GM12891 (cell line): Measurements from ENCODE around the gene FAM222B.
A peak's percentile ranks its signal among the peaks of the same experiment; 100 is the strongest.

Experiments
- DNase-seq: peaks from one replicate; pipeline ENCODE4 v3.0.0; 2011; ENCODE audit warnings: low spot score; ENCODE audit not compliant: insufficient read length
- FAIRE-seq: peaks from 2 replicates; lab custom pipeline; 2011; peaks lifted over from hg19 to GRCh38; lab: Jason Lieb, UNC
- PAX5 ChIP-seq: IDR thresholded peaks from 2 replicates; pipeline ENCODE4 v1.6.1; 2011; ENCODE audit warnings: low read length, moderate library complexity, mild to moderate bottlenecking; ENCODE audit not compliant: insufficient read depth, severe bottlenecking
- POLR2A ChIP-seq: IDR thresholded peaks from 2 replicates; pipeline ENCODE4 v1.6.1; 2011; ENCODE audit warnings: low read depth, low read length, control low read depth
- POLR2AphosphoS5 ChIP-seq: IDR thresholded peaks from 2 replicates; pipeline ENCODE4 v1.6.1; 2011; ENCODE audit warnings: low read depth, low read length, control low read depth
- POU2F2 ChIP-seq: IDR thresholded peaks from 2 replicates; pipeline ENCODE4 v1.6.1; 2011; ENCODE audit warnings: low read depth, mild to moderate bottlenecking, control low read depth, low read length, moderate library complexity
- SPI1 ChIP-seq: IDR thresholded peaks from 2 replicates; pipeline ENCODE4 v1.6.1; 2011; ENCODE audit warnings: low read depth, low read length, control low read depth
- TAF1 ChIP-seq: IDR thresholded peaks from 2 replicates; pipeline ENCODE4 v1.6.1; 2011; ENCODE audit warnings: low read depth, low read length, control low read depth

Gene FAM222B

GRCh38 chr17:28871056-28871579 lies 28.5 kb upstream of the FAM222B start:
- FAIRE-seq = peak; percentile 95
- peak; percentile 64 for DNase-seq
- TF ChIP-seq POU2F2 = 0 out of 2 replicates have a peak, but pooled peaks have one; percentile 39
- TF ChIP-seq PAX5 = peak; percentile 18
- 0 out of 2 replicates have a peak, but pooled peaks have one; percentile 31 for TF ChIP-seq SPI1
- TF ChIP-seq TAF1 = peak; percentile 65; the same call in 1 of the 2 replicates
- 0 out of 2 replicates have a peak, but pooled peaks have one; percentile 27 for TF ChIP-seq POLR2AphosphoS5
- TF ChIP-seq POLR2A = peak; percentile 64; the same call in 1 of the 2 replicates

- DNase-seq (no peak), FAIRE-seq (no peak)
- TF ChIP-seq SPI1 (no peak), POLR2A (no peak), TAF1 (no peak), PAX5 (no peak), POU2F2 (no peak), POLR2AphosphoS5 (no peak)
Measured at GRCh38 chr17:28867276-28867675, 24.7 kb upstream of the FAM222B start.

- TF ChIP-seq SPI1 (peak; percentile 68), POU2F2 (peak; percentile 92), PAX5 (no peak), TAF1 (0 out of 2 replicates have a peak, but pooled peaks have one; percentile 12), POLR2AphosphoS5 (no peak), POLR2A (no peak)
- FAIRE-seq (peak; percentile 83), DNase-seq (no peak)
Measured at GRCh38 chr17:28865946-28866752, 23.6 kb upstream of the FAM222B start.

GRCh38 chr17:28864991-28865849 lies 22.6 kb upstream of the FAM222B start:
- TF ChIP-seq SPI1 (no peak), TAF1 (no peak)
- no peak for DNase-seq
- no peak for FAIRE-seq

- TF ChIP-seq POLR2A = no peak
- TF ChIP-seq POLR2AphosphoS5 = no peak
- TF ChIP-seq POU2F2 = no peak
- TF ChIP-seq PAX5 = no peak
- TF ChIP-seq TAF1 = no peak
- no peak for TF ChIP-seq SPI1
- DNase-seq = no peak
Measured at GRCh38 chr17:28863953-28864352, 21.4 kb upstream of the FAM222B start.

GRCh38 chr17:28862561-28862960 lies 20.0 kb upstream of the FAM222B start:
- DNase-seq (no peak), FAIRE-seq (no peak)
- TF ChIP-seq TAF1 (no peak), SPI1 (no peak), PAX5 (no peak), POU2F2 (no peak), POLR2A (no peak), POLR2AphosphoS5 (no peak)

More at GRCh38 chr17:28863953-28864352, 21.4 kb upstream of the FAM222B start:
- FAIRE-seq = no peak

- no peak for TF ChIP-seq POLR2AphosphoS5
- TF ChIP-seq POU2F2 = no peak
- no peak for DNase-seq
- FAIRE-seq = no peak
Measured at GRCh38 chr17:28861393-28862203, 19.0 kb upstream of the FAM222B start.

- FAIRE-seq (no peak), DNase-seq (no peak)
- no peak for TF ChIP-seq TAF1
- TF ChIP-seq POLR2AphosphoS5 = no peak
- no peak for TF ChIP-seq POU2F2
Measured at GRCh38 chr17:28860363-28860808, 17.8 kb upstream of the FAM222B start.

- no peak for FAIRE-seq
- DNase-seq = no peak
- TF ChIP-seq POLR2AphosphoS5 (no peak), POU2F2 (no peak), PAX5 (no peak)
Measured at GRCh38 chr17:28858801-28859355, 16.3 kb upstream of the FAM222B start.
